ENCODE data around the gene SGCD.

SGCD gene

DNA sequence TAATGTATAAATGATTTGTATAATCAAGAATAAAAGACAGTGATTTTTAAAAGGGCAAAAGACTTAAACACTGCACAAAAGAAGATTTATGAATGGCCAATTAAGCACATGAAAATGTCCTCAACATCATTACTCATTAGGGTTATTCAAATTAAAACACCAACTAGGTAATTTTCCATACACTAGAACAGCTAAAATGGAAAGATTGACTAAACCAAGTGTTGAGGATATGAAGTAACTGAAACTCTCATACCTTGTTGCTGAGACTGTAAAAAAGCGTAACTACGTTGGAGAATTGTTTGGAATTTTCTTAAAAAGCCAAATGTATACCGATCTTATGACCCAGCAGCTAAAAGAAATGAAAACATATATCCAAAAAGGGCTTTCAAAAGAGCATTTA lies 144.9 kb downstream of the SGCD start:
- no peak for DNase-seq

GRCh38 chr5:156473269-156473908 lies 146.4 kb downstream of the SGCD start:
- DNase-seq: no peak

GRCh38 chr5:156474251-156474650 lies 147.3 kb downstream of the SGCD start:
- no peak for DNase-seq

GRCh38 chr5:156475182-156476157 lies 148.5 kb downstream of the SGCD start:
- no peak for DNase-seq

DNA sequence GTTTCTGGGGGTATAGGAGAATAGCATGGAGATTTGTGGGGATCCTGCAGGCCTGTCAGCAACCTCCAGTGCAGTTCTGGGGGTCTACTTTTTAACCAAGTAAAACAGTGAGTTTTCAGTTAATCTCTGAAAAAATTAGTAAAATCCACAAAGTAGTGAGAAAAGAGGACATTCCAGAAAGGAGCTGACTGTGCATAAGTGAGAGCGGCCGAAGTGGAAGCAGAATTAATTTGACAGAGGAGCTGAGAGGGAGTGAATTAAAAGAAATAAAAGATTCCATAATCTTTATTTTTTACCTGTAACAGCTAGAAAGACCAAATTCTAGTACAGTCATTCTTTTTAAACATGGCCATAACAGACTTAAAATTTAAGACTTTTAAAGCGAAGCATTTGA lies 149.2 kb downstream of the SGCD start:
- DNase-seq: no peak

DNA sequence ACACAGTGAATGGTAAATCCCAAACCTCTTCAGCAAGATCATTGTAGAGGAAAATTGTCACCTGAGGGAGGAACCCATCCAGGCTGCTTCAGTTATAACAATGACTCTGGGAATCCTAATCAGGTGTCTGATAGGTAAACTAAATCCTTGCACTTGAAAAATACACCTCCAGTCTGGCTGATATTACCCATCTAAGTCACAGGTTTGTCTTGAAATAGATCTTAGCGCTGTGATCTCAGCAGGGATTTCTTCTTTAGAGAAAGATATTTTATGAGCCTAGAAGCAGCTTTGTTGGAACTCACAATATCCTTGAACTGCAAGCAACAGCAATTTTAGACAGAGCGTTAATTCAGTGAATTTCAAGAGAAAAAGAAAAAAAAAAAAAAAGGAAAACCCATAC lies 149.7 kb downstream of the SGCD start:
- DNase-seq: no peak

- no peak for DNase-seq
Observed at GRCh38 chr5:156477196-156477595, 150.2 kb downstream of the SGCD start.

DNA sequence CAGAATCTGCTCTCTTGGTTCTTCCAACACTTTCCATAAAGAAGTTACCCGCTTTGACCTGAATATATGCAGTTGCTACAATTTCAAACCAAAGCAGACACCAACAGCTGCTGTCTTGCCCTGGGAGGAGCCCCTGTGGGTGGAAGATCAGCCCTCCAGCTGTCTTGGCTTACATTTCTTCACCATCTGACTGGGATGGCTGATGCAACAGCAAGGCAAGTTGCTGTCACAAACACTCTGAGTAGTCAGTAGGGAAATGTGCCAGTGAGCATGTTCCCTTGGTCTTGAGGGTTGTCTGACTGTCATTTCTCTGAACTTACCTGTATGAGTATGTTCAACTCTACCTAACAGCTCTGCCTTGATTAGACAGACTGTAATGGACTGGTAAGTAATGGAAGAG lies 152.9 kb downstream of the SGCD start:
- DNase-seq: no peak

DNA sequence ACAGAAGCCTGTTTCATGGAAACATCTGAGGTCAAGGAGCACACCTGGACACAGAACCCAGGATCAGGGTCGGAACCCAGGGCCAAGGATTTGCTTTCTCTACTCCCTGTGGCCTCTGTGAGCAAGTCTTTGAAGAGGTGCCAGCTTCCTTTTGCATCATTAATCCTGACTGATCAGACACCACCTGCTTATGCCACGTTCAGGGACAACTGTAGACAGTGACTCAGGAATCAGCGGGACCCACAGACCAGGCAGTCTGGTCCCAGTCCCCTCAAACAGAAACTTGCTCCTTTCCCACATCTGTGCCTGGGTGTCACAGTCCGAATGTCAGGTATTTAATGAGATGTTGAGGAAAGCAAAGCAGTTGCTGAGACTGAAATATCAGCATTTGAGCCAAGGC lies 154.8 kb downstream of the SGCD start:
- no peak for DNase-seq

GRCh38 chr5:156482818-156483217 lies 155.9 kb downstream of the SGCD start:
- DNase-seq: no peak

- DNase-seq: no peak
Observed at GRCh38 chr5:156486394-156487238, 159.7 kb downstream of the SGCD start.

DNA sequence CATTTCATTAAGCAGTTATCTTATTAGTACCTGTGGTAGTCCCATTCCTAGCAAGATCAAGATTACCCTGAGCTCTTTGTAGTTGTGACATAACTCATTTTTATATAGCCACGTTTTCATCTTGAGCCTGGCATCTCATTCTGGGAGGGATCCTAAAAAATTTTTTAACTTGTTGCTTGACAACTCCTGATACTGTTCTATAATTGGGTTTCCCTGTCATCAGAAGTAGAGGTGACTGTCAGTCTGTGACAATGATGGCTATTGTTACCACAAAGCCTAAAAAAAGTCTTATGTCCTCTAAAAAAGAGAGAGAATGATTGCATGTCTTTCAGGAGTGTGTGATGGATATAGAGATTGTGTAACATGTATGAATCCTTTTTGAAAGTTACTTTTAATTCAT lies 164.8 kb downstream of the SGCD start:
- DNase-seq: no peak

- no peak for DNase-seq
Observed at GRCh38 chr5:156496291-156496690, 169.3 kb downstream of the SGCD start.

DNA sequence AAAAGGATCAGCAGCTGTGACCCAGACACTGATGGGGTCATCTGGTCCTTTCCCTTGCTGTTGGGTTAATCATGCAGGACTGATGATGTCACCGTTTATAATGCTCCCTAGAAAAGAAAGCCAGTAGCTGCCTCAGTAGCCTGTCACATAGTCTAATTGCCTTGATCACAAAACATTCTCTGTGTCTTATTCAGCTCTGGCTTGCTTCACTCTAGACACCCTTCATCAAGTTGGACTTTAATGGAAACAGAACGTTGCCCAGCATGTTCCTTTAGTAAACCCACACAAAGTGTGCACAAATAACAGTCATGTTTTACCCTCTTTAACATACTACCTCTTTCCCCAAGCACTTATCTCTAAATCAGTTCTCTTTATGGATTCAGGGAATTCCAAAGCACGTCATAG lies 170.8 kb downstream of the SGCD start:
- no peak for DNase-seq

DNA sequence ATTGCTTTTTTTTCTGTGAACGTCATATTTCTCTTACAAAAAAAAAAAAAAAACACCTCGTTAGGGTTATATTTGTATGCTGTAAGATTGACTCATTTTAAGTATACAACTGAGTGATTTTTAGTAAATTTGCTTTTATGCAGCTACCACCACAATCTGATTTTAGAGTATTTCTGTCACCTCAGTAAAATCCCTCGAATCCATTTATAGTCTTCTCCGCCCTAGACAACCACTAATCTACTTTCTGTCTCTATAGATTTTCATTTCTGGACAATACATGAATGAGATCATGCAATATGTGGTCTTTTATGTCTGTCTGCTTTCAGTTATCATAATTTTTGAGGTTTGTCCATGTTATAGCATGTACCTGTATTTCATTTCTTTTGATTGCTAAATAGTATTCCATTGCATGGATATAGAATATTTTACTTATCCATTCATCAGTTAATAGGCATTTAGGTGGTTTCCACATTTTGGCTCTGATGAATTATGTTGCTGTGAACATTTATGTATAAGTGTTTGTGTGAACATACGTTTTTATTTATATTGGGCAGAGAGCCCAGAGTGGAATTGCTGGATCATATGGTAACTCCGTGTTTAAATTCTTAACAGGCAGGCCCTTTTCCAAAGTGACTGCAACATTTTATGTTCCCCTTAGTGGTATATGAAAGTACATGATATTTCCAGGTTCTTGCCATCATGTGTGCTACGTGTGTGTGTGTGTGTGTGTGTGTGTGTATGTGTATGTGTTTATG lies 171.4 kb downstream of the SGCD start:
- no peak for DNase-seq

DNA sequence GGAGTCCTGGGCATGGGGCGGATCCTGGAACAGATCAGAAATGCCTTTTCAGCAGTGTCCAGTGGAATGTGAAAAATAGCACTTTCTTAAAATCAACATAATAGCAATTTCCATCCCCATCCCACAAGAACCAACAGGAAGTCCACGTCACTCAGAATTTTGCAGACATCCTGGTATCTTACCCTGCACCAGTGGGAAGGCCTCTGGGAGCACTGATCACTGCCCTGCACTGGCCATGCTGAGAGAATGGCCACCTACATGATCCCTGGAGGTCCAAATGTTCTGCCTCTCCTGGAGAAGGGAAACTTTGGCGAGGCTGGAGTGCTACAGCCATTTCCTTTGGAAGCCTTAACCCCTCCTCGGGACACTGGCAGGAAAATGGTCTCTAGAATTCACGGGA lies 173.8 kb downstream of the SGCD start:
- DNase-seq: no peak

GRCh38 chr5:156505101-156505500 lies 178.1 kb downstream of the SGCD start:
- no peak for DNase-seq

DNA sequence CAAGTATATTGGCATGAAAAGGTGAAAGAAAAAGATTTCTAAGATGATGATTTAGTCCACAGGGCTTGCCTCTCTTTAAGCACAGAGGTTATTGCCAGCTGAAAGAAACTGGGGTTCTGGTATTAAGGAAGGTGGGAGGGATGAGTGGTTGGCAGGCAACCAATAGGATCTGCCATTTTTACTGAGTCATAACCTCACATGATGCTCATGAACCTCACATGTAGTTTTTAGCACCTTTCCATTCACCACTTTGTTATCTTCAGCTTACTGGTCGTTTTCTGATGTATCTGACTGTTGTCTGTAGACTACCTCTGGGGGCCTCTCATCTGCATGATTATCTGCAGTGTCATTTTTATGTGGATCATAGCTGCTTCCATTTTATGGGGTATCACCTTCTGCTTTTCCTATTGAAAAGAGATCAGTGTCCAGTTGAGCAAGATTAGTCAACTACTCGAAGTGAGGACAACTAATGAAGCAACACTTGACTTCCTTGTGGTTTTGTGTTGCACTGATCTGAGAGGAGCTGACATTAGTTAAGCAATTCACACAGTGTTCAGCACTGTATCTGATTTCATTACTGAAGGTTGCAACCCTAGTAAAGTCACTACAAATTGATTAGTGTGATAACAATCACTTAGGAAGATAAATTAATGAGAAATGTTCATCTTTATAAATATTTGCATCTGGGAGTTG lies 186.3 kb downstream of the SGCD start:
- DNase-seq: no peak

DNA sequence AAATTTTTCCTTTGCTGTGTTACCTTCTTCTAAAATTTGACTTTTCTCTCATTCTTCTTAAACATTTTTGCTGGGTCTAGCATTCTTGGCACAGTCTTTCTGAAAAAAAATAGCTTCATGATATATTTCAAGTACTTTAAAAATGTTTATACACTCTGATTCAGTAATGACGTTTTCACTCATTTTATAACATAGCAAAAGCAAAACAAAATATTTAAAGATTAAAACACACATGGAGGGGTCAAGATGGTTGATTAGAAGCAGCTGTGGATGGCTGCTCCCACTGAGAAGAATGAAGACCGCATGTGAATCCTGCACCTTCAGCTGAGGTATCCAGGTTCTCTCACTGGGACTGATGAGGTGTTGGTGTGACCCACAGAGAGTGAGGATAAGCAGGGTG lies 188.2 kb downstream of the SGCD start:
- DNase-seq: no peak

DNA sequence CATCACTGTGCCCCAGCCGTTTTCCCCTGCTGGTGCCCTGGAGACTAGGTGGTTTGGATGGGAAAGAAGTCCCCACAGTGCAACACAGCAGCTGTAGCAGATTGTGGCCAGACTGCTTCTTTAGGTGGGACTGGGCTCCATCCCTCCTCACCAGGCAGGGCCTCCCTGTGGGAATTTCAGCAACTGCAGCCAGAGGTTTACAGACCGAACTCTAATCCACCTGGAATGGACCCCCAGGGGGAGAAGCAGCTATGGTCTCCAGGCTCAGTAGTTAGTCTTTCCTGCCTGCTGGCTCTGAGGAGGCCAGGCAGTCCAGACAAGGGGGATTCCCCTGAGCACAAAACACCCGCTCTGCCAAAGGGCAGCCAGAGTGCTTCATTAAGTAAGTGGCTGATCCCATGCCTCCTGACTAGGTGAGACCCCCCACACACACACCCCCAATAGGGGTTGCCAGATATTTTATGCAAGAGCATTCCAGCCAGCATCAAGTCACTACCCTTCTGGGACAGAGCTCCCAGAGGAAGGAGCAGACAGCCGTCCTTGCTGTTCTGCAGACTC lies 188.9 kb downstream of the SGCD start:
- DNase-seq: no peak

GRCh38 chr5:156522651-156523529 lies 195.9 kb downstream of the SGCD start:
- no peak for DNase-seq
